ENCODE data around the gene NGEF.

DNA sequence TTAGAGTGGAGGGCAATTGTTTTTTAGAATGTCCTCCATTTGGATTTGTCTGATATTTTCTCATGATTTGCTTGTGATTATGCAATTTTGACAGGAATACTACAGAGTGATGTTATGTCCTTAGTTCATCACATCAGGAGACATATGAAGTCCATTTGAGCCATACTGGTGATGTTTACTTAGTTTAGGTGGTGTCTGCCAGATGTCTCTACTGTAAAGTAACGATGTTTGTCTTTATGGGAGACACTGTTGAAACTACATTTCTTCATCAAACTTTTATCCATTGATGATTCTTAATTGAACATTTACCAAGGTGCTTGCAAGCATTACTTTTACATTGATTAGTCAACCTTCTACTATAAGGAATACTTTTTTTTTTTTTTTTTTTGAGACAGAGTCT lies 147.9 kb downstream of the NGEF start:
- no peak for TF ChIP-seq POLR2A (IDR thresholded peaks at IDR 0.05; ENCODE audit: low read length)
- TF ChIP-seq GATA1 (IDR thresholded peaks at IDR 0.05; ENCODE audit: low read depth, low read length), result no peak

Measured in erythroblast (primary cell).